ENCODE data around the gene ACTR3.
A peak's percentile ranks its signal among the peaks of the same experiment; 100 is the strongest.
"Not testable (repeated sequence)": the region's sequence is repeated elsewhere in the genome, so short reads cannot be mapped to it uniquely, and the experiment has no call there.

Gene ACTR3

GRCh38 chr2:113906647-113907046 is 16.8 kb downstream of the ACTR3 start:
- DNase-seq: no peak

- no peak for DNase-seq
Observed at GRCh38 chr2:113907297-113907696, 17.4 kb downstream of the ACTR3 start.

- peak; percentile 31 for DNase-seq
Observed at GRCh38 chr2:113910110-113910717, 20.3 kb downstream of the ACTR3 start.

GRCh38 chr2:113910967-113911678 is 21.2 kb downstream of the ACTR3 start:
- DNase-seq: no peak

- no peak for DNase-seq
Observed at GRCh38 chr2:113915082-113915819, 25.4 kb downstream of the ACTR3 start.

- no peak for DNase-seq
Observed at GRCh38 chr2:113918229-113918628, 28.3 kb downstream of the ACTR3 start.

GRCh38 chr2:113920996-113921395 is 31.1 kb downstream of the ACTR3 start:
- no peak for DNase-seq

GRCh38 chr2:113922335-113922734 is 32.4 kb downstream of the ACTR3 start:
- DNase-seq: no peak

GRCh38 chr2:113922784-113923183 is 32.9 kb downstream of the ACTR3 start:
- no peak for DNase-seq

- no peak for DNase-seq
Observed at GRCh38 chr2:113925884-113926283, 36.0 kb downstream of the ACTR3 start.

- DNase-seq: no peak
Observed at GRCh38 chr2:113926314-113926713, 36.4 kb downstream of the ACTR3 start.

- DNase-seq: no peak
Observed at GRCh38 chr2:113930448-113930847, 40.6 kb downstream of the ACTR3 start.

GRCh38 chr2:113937501-113937900 is 47.6 kb downstream of the ACTR3 start:
- DNase-seq: no peak

- DNase-seq: no peak
Observed at GRCh38 chr2:113940891-113941290, 51.0 kb downstream of the ACTR3 start.

GRCh38 chr2:113945784-113946183 is 55.9 kb downstream of the ACTR3 start:
- DNase-seq: not testable (repeated sequence)

- DNase-seq: not testable (repeated sequence)
Observed at GRCh38 chr2:113950906-113951305, 61.0 kb downstream of the ACTR3 start.

GRCh38 chr2:113961000-113961399 is 71.1 kb downstream of the ACTR3 start:
- DNase-seq: no peak

- no peak for DNase-seq
Observed at GRCh38 chr2:113962692-113963480, 73.0 kb downstream of the ACTR3 start.

GRCh38 chr2:113963965-113964364 is 74.1 kb downstream of the ACTR3 start:
- DNase-seq: no peak

GRCh38 chr2:113964436-113964835 is 74.5 kb downstream of the ACTR3 start:
- DNase-seq: no peak

- no peak for DNase-seq
Observed at GRCh38 chr2:113965228-113965627, 75.3 kb downstream of the ACTR3 start.

- no peak for DNase-seq
Observed at GRCh38 chr2:113965644-113966043, 75.8 kb downstream of the ACTR3 start.

GRCh38 chr2:113966171-113966570 is 76.3 kb downstream of the ACTR3 start:
- no peak for DNase-seq
